B cell (primary cell): ENCODE results near the gene OLAH. TPM values are rescaled to one million over a fixed set of nuclear protein-coding genes. Genes with fewer than 3 reads are reported as not detected.
"Not testable (repeated sequence)": the region's sequence is repeated elsewhere in the genome, so short reads cannot be mapped to it uniquely, and the experiment has no call there.

ENCODE experiments used
- ATAC-seq: fragments of 200-7000 bp; cut with Tn5 transposase; one replicate; pipeline ENCODE4 v1.10.0; 2021; ENCODE audit warnings: low read depth, mild to moderate bottlenecking, moderate number of reproducible peaks, moderate library complexity
- CTCF ChIA-PET: fragments of 350-600 bp; sonication (Branson Sonifier 250); formaldehyde crosslinking; loops from one replicate; lab custom pipeline; 2021; ENCODE audit warnings: antibody characterized with exemption, inconsistent platforms; lab: Charles Lee
- POLR2A ChIA-PET: fragments of 350-600 bp; sonication (Branson Sonifier 250); formaldehyde crosslinking; loops from one replicate; lab custom pipeline; 2021; ENCODE audit warnings: antibody characterized with exemption; lab: Charles Lee
- DNase-seq: peaks from one replicate; pipeline ENCODE4 v3.0.0; 2013
- H2AFZ ChIP-seq: 2 replicates; pipeline ENCODE4 v1.6.1; 2012; ENCODE audit warnings: mild to moderate bottlenecking, low read depth, low read length; ENCODE audit not compliant: insufficient read depth, poor library complexity, severe bottlenecking
- H3K27ac ChIP-seq, 2 donors: 1 replicate in 1 of 2; 2 replicates in 1 of 2; pipeline ENCODE4 v1.5.1; 2012 to 2013; ENCODE audit warnings: low read length in 2 of 2, mild to moderate bottlenecking in 2 of 2, moderate library complexity in 1 of 2
- H3K27me3 ChIP-seq, 4 experiments: fragments of 200-600 bp in 1 of 4; sonication (generic) in 1 of 4; replicated peaks in 1 of 4; 1 replicate in 2 of 4; 2 replicates in 2 of 4; pipeline versions ENCODE4 v1.6.1 to v1.7.0; 2013 to 2016; ENCODE audit warnings: low read length in 3 of 4, mild to moderate bottlenecking in 2 of 4, mixed read lengths in 1 of 4, moderate library complexity in 1 of 4; ENCODE audit not compliant: insufficient read depth in 4 of 4, control insufficient read depth in 3 of 4; ENCODE audit errors: control extremely low read depth in 1 of 4
- H3K36me3 ChIP-seq, 2 experiments: replicated peaks in 1 of 2; 1 replicate in 1 of 2; 2 replicates in 1 of 2; pipeline versions ENCODE4 v1.6.1 to v1.7.1; 2013; ENCODE audit warnings: low read length in 1 of 2; ENCODE audit not compliant: insufficient read depth in 2 of 2, control insufficient read depth in 1 of 2; ENCODE audit errors: control extremely low read depth in 1 of 2, extremely low read depth in 1 of 2
- H3K4me1 ChIP-seq, 2 donors: fragments of 200-600 bp in 1 of 2; sonication (generic) in 1 of 2; 1 replicate in 1 of 2; 2 replicates in 1 of 2; pipeline versions ENCODE4 v1.5.1 to v1.6.1; 2013 to 2017; ENCODE audit warnings: low read length in 2 of 2; ENCODE audit not compliant: control insufficient read depth in 2 of 2, insufficient read depth in 2 of 2
- H3K4me2 ChIP-seq: replicated peaks from 2 replicates; pipeline ENCODE3; 2012; ENCODE audit warnings: mild to moderate bottlenecking, low read depth, low read length; ENCODE audit not compliant: poor library complexity, severe bottlenecking
- H3K4me3 ChIP-seq, 5 experiments: fragments of 200-600 bp in 1 of 5; sonication (generic) in 1 of 5; 1 replicate in 3 of 5; 2 replicates in 2 of 5; pipeline versions ENCODE4 v1.5.1 to v1.7.0; 2011 to 2016; ENCODE audit warnings: low read length in 4 of 5, mild to moderate bottlenecking in 4 of 5, low read depth in 2 of 5, control low read depth in 1 of 5, moderate library complexity in 1 of 5; ENCODE audit not compliant: insufficient read depth in 1 of 5; ENCODE audit errors: control extremely low read depth in 1 of 5, extremely low read depth in 1 of 5
- H3K79me2 ChIP-seq: fragments of 200-600 bp; sonication (generic); one replicate; pipeline ENCODE4 v1.6.0; 2016; ENCODE audit warnings: low read length; ENCODE audit not compliant: control insufficient read depth, insufficient read depth
- H3K9ac ChIP-seq: fragments of 200-600 bp; sonication (generic); 2 replicates; pipeline ENCODE4 v1.6.1; 2017; ENCODE audit warnings: mild to moderate bottlenecking, low read length, moderate library complexity
- H3K9me3 ChIP-seq, 3 donors: one replicate each; pipeline versions ENCODE4 v1.6.1 to v1.7.1; 2013; ENCODE audit warnings: low read length in 2 of 3; ENCODE audit not compliant: control insufficient read depth in 2 of 3, insufficient read depth in 1 of 3; ENCODE audit errors: control extremely low read depth in 1 of 3
- H4K20me1 ChIP-seq: 2 replicates; pipeline ENCODE4 v1.6.0; 2012; ENCODE audit warnings: mild to moderate bottlenecking, low read length; ENCODE audit not compliant: insufficient read depth, control insufficient read depth, poor library complexity, severe bottlenecking
- H3K27ac Mint-ChIP-seq: one replicate; pipeline ENCODE4 v1.8.0; 2021; ENCODE audit warnings: mixed read lengths
- H3K27me3 Mint-ChIP-seq: one replicate; pipeline ENCODE4 v1.8.0; 2021; ENCODE audit warnings: mixed read lengths
- H3K4me1 Mint-ChIP-seq: one replicate; pipeline ENCODE4 v1.8.0; 2021; ENCODE audit warnings: mixed read lengths
- H3K4me3 Mint-ChIP-seq: one replicate; pipeline ENCODE4 v1.8.0; 2021; ENCODE audit warnings: mixed read lengths
- H3K9me3 Mint-ChIP-seq: one replicate; pipeline ENCODE4 v1.8.0; 2022; ENCODE audit warnings: mixed read lengths; ENCODE audit not compliant: insufficient read depth
- EZH2 ChIP-seq: IDR thresholded peaks from 2 replicates; pipeline ENCODE4 v1.6.1; 2012; ENCODE audit warnings: borderline replicate concordance, low read depth, mild to moderate bottlenecking, moderate library complexity, low read length; ENCODE audit not compliant: insufficient read depth, poor library complexity, severe bottlenecking
- WGBS: methylation state at CpG from one replicate; pipeline ENCODE4 v1.1.5; 2013; ENCODE audit warnings: missing lambda C conversion rate; ENCODE audit not compliant: insufficient coverage; 5-methylcytosine and 5-hydroxymethylcytosine counted together
- intact Hi-C: fragments of 100-400 bp; cut with micrococcal nuclease; formaldehyde crosslinking; loops from one replicate; pipeline ENCODE4 v1.10.0; 2022
- polyA minus RNA-seq: library from RNA; depleted of rRNA, polyadenylated mRNA; stranded (reverse); fragments of >200 nt; gene quantifications from 2 replicates; pipeline ENCODE4 v1.2.3, GENCODE V29; 2012
- polyA plus RNA-seq: library from polyadenylated mRNA; depleted of rRNA; stranded (reverse); fragments of >200 nt; gene quantifications from 2 replicates; pipeline ENCODE4 v1.2.3, GENCODE V29; 2012
- total RNA-seq, 2 donors: library from RNA; stranded (reverse); fragments of 120-200 nt in 1 of 2; gene quantifications; 1 replicate in 1 of 2; 2 replicates in 1 of 2; pipeline versions ENCODE4 v1.2.3 to v1.2.4, GENCODE V29; 2013 to 2022
- TF ChIP-seq, protein P1 (sequence below): fragments of 200-600 bp; IDR thresholded peaks from one replicate; pipeline ENCODE4 v1.8.0; 2022; ENCODE audit warnings: antibody characterized with exemption, mild to moderate bottlenecking

The OLAH gene
- total RNA-seq (not detected in 2 replicates), polyA plus RNA-seq (not detected in 2 replicates), polyA minus RNA-seq (not detected in 2 replicates)
- not detected for total RNA-seq (2013)

DNA sequence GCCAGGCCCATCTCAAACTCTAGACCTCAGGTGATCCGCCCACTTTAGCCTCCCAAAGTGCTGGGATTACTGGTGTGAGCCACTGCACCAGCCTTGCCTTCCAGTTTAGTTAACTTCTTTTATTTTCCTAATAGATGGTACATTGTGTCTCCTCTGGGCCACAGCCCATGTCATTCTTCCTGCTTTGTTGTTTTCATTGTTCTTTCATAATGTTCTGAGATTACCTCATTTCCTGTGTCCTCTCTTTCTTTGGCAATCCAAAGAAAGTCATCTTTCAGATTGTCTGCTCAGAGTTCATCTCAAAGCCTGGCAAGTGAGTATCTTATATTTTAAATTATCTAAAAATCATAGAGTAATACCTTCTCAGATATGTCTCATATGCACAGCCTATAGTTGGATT is at the start of gene OLAH:
OLAH (plus strand) TSS at position 270 of the 400 bp plus-strand sequence. CDS start 3,346 bp downstream, outside the sequence.
- CTCF ChIA-PET, result no interaction called here
- H3K4me3 Mint-ChIP-seq, result no peak within 1 kb of the TSS
- no peaks in the 10 kb centered on the region for H3K4me1 Mint-ChIP-seq
- H3K36me3 ChIP-seq, result no peaks in the 10 kb centered on the region
- TF ChIP-seq, protein P1, sequence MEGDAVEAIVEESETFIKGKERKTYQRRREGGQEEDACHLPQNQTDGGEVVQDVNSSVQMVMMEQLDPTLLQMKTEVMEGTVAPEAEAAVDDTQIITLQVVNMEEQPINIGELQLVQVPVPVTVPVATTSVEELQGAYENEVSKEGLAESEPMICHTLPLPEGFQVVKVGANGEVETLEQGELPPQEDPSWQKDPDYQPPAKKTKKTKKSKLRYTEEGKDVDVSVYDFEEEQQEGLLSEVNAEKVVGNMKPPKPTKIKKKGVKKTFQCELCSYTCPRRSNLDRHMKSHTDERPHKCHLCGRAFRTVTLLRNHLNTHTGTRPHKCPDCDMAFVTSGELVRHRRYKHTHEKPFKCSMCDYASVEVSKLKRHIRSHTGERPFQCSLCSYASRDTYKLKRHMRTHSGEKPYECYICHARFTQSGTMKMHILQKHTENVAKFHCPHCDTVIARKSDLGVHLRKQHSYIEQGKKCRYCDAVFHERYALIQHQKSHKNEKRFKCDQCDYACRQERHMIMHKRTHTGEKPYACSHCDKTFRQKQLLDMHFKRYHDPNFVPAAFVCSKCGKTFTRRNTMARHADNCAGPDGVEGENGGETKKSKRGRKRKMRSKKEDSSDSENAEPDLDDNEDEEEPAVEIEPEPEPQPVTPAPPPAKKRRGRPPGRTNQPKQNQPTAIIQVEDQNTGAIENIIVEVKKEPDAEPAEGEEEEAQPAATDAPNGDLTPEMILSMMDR, result no peak
- TF ChIP-seq EZH2, result no peak
- H3K9me3 ChIP-seq, result no peaks in the 10 kb centered on the region
- no peak for DNase-seq
- intact Hi-C loops, result no loop called here
- H3K4me3 ChIP-seq, result no peak within 1 kb of the TSS
- no peak within 1 kb of the TSS for H3K4me2 ChIP-seq
- no peaks in the 10 kb centered on the region for H4K20me1 ChIP-seq
- no peaks in the 10 kb centered on the region for H3K4me1 ChIP-seq
- no peak within 1 kb of the TSS for H3K27ac Mint-ChIP-seq
- H2AFZ ChIP-seq, result no peak within 1 kb of the TSS
- H3K9ac ChIP-seq, result no peak within 1 kb of the TSS
- H3K27ac ChIP-seq, result no peak within 1 kb of the TSS
- no peaks in the 10 kb centered on the region for H3K27me3 ChIP-seq
- 40% methylated on average over 1 of the region's 1 CpG for WGBS
- H3K9me3 Mint-ChIP-seq, result no peaks in the 10 kb centered on the region
- POLR2A ChIA-PET, result no interaction called here
- no peaks in the 10 kb centered on the region for H3K79me2 ChIP-seq
- ATAC-seq, result no peak
- no peaks in the 10 kb centered on the region for H3K27me3 Mint-ChIP-seq

DNA sequence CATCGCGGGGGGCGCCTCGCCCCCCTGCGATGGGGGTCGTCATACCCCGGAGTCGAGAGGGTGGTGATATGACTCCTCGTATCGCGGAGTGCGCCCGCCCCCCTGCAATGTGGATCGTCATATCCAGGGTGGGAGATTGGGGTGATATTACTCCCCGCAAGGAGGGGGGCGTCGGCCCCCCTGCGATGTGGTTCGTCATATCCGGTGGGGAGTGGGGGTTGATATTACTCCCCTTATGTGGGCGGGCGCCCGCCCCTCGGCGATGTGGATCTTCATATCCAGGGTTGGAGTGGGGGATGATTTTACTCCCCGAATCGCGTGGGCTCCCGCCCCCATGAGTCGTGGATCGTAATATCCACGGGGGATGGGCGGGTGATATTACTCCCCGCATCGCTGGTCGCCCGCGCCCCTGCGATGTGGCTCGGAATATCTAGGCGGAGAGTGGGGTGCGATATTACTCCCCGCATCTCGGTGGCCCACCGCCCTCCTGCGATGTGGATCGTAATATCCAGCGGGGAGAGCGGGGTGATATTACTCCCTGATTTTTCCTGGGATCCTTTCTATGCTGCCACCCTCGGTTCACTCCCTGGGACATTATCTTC is 47.7 kb upstream of the OLAH start:
- H3K27ac ChIP-seq, result no peak overlapping the region
- no peaks in the 10 kb centered on the region for H4K20me1 ChIP-seq
- H3K4me1 ChIP-seq, result no peaks in the 10 kb centered on the region
- no peak overlapping the region for H3K4me2 ChIP-seq
- TF ChIP-seq, protein P1, result no peak
- no peak for TF ChIP-seq EZH2
- H3K79me2 ChIP-seq, result no peaks in the 10 kb centered on the region
- ATAC-seq, result no peak
- CTCF ChIA-PET, result no interaction called here
- no peak overlapping the region for H3K9ac ChIP-seq
- no peak overlapping the region for H3K4me3 ChIP-seq
- H3K27me3 ChIP-seq, result no peaks in the 10 kb centered on the region
- Mint-ChIP-seq H3K27ac (no peak overlapping the region), H3K4me3 (no peak overlapping the region), H3K27me3 (peaks cover 9% of the 10 kb centered on the region), H3K4me1 (peaks cover 1% of the 10 kb centered on the region), H3K9me3 (no peaks in the 10 kb centered on the region)
- peaks cover 0 to 6% (median 0%) of the 10 kb centered on the region in 3 donors for H3K9me3 ChIP-seq
- DNase-seq, result no peak
- intact Hi-C loops, result no loop called here
- no peak overlapping the region for H2AFZ ChIP-seq
- H3K36me3 ChIP-seq, result no peaks in the 10 kb centered on the region
- POLR2A ChIA-PET, result no interaction called here
- 81% methylated on average over 46 of the region's 50 CpGs for WGBS

DNA sequence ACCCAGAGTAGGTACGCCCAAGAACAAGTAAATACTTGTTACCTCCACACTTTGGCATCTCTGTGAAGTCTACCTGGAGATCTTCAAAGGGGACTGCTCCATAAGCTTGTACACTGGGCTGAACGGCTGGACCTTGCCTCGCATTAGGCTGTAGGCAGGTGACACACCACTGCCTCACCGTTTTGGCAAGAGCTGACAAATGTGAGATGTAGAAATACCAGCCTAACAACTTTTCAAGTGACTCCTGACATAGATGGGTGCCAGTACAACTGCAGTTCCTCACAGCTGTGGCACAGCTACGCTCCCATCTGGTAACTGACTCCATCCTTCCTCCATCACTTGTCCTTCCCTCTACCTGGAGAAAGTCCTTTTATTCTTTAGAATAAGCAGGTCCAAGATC is 30.2 kb upstream of the OLAH start:
- POLR2A ChIA-PET, H3K4me1 Mint-ChIP-seq, H3K36me3 ChIP-seq, H3K27ac ChIP-seq, H3K4me3 Mint-ChIP-seq, ATAC-seq, intact Hi-C loops, H3K4me1 ChIP-seq, H2AFZ ChIP-seq, H3K79me2 ChIP-seq, H3K27ac Mint-ChIP-seq, H3K9me3 ChIP-seq, H3K4me3 ChIP-seq, DNase-seq, H3K9ac ChIP-seq, H3K9me3 Mint-ChIP-seq, H4K20me1 ChIP-seq, H3K27me3 ChIP-seq, H3K4me2 ChIP-seq: not testable (repeated sequence)
- CTCF ChIA-PET, result interaction anchor here (1.0 kb wide), 1 partner anchor 818 kb away, joined by 4 read pairs; no protein-coding TSS in a partner anchor
- H3K27me3 Mint-ChIP-seq, result peaks cover 10% of the 10 kb centered on the region
- 83% methylated on average over 4 of the region's 5 CpGs for WGBS
